GM10847 (cell line): ENCODE data around the gene SRSF1.

Experiments used
- POLR2A ChIP-seq: IDR thresholded peaks from 2 replicates; pipeline ENCODE4 v1.6.1; 2011; ENCODE audit not compliant: insufficient read length; ENCODE audit errors: extremely low read depth

Gene SRSF1

DNA sequence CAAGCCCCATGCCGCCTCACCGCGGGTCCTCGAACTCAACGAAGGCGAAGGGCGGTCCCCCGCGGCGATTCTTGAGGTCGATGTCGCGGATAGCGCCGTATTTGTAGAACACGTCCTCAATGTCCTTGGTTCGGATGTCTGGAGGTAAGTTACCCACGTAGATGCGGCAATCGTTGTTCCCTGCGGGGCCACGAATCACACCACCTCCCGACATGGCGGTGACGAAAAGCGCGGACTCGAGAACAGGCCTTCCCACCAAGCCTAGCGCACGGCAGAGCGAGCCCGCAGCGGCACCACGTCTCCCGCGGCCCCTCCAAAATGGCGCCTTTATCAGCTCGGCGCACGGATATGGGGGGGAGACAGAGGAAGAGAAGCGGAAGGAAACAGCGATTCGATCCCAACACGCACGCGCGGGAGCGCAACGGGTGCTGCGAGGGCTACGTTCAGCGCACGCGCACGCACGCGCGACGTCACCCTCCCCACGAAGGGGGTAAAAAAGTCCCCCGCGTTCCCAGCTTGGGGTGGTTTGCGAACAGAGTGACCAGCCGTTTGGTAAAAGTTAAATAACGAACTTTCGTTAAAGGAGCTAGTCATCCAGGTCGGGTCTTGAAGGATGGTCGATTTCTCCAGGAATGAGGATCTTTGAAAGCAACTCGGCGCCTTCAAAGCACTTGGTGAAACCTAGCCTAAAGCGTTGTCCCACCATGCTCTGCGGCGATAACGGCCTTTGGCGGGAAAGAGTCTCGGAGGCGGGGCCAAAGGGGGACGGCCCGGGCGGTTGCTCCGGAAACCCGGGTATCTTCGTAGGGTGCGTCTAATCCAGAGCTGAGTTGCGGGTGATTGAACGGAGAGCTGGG, at the start of gene SRSF1:
Gene SRSF1 (minus strand): TSS at position 323 of the 857 bp plus-strand sequence. CDS start 109 bp downstream, at position 214.
- TF ChIP-seq POLR2A: peak; percentile 91

DNA sequence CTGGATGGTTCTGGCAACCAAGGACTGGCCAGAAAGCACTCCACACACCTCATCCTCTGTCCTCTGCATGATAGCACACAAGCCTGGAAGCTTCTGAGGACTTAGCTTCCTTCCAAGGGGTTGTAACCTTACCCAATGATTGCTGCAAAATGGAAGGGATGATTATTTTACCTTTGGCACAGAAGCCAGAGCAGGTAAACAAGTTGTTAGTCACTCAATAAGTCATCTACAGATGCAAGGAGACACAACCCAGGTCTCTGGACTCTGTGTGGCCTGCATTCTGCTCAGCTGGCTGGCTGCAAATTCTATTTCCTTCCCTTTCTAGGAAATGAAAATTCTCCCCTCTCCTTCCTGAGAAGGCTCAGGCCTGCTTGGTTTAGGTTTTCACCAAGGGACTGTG, 49.4 kb upstream of the SRSF1 start:
- TF ChIP-seq POLR2A: no peak

GRCh38 chr17:58054641-58055040, 47.6 kb upstream of the SRSF1 start:
- no peak for TF ChIP-seq POLR2A

- TF ChIP-seq POLR2A: no peak
These were observed 46.1 kb upstream of the SRSF1 start for GRCh38 chr17:58052945-58053715.

DNA sequence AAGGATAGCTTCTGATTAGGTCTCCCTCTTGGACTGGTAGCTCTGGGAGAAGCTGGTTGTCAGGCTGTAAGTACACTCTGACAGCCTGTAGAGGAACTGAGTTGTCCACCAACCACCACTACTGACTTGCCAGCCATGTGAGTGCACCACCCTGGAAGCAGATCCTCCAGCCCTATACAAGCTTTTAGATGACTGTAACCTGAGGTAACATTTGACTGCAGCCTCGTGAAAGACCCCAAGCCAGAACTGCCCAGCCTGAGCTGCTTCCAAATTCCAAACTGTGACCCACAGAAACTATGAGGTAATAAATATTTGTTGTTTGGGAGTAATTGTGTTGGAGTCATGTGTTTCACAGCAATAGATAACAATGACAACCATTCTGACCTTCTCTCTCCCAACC, 45.4 kb upstream of the SRSF1 start:
- TF ChIP-seq POLR2A: no peak

DNA sequence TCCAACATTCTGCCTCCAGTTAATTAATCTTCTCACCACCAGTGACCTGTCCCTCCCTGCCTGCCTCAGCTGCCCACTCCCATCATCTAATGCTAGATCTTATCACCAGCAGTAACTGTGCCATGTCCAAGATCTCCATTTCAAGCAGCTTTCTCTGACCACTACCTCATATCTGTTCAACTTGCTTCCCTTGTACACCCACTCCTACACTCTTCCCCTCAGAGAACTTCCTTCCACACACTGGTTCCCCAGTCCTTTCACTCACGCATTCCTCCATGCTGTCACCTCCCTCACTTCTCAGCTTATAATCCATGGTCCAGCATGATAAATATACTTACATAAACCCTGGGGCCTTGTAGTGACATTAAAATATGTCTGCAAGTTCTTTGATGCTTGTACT, 44.4 kb upstream of the SRSF1 start:
- no peak for TF ChIP-seq POLR2A

- TF ChIP-seq POLR2A: no peak
These were observed 43.9 kb upstream of the SRSF1 start for GRCh38 chr17:58050966-58051365.

- no peak for TF ChIP-seq POLR2A
These were observed 42.5 kb upstream of the SRSF1 start for GRCh38 chr17:58049533-58049932.

- no peak for TF ChIP-seq POLR2A
These were observed 40.5 kb upstream of the SRSF1 start for GRCh38 chr17:58047376-58048150.

DNA sequence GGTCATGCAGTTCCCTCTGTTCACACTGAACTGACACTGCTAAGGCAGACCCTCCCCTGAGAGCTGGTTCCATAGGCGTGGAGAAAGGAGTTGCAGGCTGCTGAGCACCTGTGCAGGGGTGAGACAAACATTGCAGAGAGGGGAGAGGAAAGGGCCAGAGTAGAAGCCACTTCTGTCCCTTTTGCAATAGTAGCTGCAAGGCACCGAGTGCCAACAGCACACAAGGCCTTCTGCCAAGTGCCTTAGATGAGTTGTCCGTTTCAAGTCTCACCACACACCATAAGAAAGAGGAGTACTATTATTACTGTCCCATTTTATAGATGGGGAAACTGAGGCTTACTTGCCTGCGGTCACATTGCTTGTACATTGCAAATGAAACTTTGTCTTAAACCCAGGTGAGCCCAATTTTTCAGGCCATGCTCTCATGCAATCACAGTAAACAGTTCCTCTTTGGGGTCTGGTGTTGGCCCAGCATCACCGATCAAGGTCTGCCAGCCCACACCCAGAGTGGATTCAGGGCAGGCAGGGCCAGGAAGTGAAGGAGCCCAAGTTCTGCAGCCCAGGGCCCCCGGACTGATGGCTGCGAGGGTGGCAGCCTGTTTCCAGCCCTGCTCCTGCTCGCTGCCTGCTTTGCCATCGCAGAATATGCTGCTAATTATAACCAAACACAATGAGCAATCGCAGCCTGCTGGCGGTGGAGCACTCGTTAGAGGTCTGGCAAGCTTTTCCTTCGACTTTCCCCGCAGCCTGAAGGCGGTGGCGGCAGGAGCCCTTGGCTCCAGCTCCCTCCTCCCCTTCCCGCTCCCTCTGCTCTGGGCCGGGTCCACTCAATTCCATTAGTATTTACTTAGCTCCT, 39.4 kb upstream of the SRSF1 start:
- TF ChIP-seq POLR2A: no peak

DNA sequence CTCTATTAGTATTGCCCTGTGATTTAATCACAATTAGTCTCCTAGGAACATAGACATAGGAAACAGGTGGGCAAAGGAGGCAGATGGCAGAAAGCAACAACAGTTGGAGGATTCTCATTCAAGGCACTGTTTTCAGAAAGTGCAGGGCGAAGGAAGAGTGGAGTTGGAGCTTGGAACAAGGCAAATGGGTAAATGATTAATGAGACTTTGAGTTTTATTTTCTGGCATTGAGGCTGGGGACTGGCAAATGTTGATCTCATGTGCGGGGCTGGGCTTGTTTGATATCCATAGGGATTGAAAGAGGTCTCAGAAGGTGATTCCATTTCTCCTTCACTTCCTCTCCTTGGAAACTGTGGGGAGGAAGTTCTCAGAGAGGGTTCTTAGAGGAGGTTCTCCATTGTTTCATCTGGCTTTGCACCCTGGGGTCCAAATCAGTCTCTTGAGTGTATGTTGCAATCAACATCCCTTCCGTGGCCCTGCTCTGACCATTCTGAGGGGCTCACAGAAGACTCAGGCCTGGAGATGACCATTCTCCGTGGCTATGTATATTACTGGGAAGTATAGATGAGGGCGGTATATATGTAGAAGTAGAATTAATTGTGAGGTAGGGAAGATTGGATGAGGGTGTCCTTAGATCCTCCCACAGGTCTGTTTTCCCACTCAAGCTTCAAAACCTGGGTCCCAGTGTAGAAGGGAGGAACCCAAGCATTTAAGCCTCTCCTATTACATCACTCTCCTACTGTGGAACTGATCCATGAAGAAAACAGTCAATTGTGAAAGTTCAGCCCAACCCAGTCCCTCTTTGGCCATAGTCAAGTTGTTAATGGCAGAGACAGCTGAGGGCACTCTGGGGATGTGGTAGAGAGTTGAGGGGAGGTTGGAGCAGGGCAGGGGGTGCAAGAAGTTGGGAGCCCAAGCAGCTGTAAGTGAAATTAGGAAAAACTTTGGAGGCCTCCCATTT, 36.5 kb upstream of the SRSF1 start:
- no peak for TF ChIP-seq POLR2A

- no peak for TF ChIP-seq POLR2A
These were observed 34.1 kb upstream of the SRSF1 start for GRCh38 chr17:58041161-58041560.

- no peak for TF ChIP-seq POLR2A
These were observed 33.3 kb upstream of the SRSF1 start for GRCh38 chr17:58040386-58040785.
